Peyer's patch (tissue), 4 donors: ENCODE measurements around the gene FXYD3. TPM values are rescaled to one million over a fixed set of nuclear protein-coding genes. Genes with fewer than 3 reads are reported as not detected.

ENCODE experiments used
- DNase-seq, 3 donors: peaks; one replicate each; pipeline ENCODE4 v3.0.0-alpha.2; 2017 to 2019
- H3K27ac ChIP-seq, 4 donors: fragments of 200-600 bp; sonication (generic); one replicate each; pipeline ENCODE4 v1.5.1; 2016 to 2019
- H3K27me3 ChIP-seq, 2 donors: fragments of 200-600 bp; sonication (generic); one replicate each; pipeline ENCODE4 v1.5.1; 2019
- H3K36me3 ChIP-seq, 3 donors: fragments of 200-600 bp; sonication (generic); one replicate each; pipeline ENCODE4 v1.5.1; 2016 to 2019
- H3K4me1 ChIP-seq, 4 donors: fragments of 200-600 bp; sonication (generic); one replicate each; pipeline ENCODE4 v1.5.1; 2016 to 2019
- H3K4me3 ChIP-seq, 4 donors: fragments of 200-600 bp; sonication (generic); 1 replicate in 3 of 4; 2 replicates in 1 of 4; pipeline ENCODE4 v1.5.1; 2016 to 2019; ENCODE audit warnings: mild to moderate bottlenecking in 1 of 4
- H3K9me3 ChIP-seq, 4 donors: fragments of 200-600 bp; sonication (generic); one replicate each; pipeline ENCODE4 v1.5.1; 2016 to 2019; ENCODE audit warnings: mild to moderate bottlenecking in 1 of 4
- CTCF ChIP-seq, 6 experiments: fragments of 450-650 bp in 4 of 6; fragments of 200-600 bp in 2 of 6; sonication (generic) in 1 of 6; IDR thresholded peaks; one replicate each; pipeline ENCODE4 v1.5.1; 2017 to 2019; ENCODE audit warnings: antibody characterized with exemption in 6 of 6, mild to moderate bottlenecking in 3 of 6, moderate library complexity in 1 of 6
- POLR2A ChIP-seq, 2 donors: fragments of 450-650 bp; IDR thresholded peaks; one replicate each; pipeline ENCODE4 v1.5.1; 2017; ENCODE audit warnings: antibody characterized with exemption in 2 of 2, mild to moderate bottlenecking in 2 of 2, moderate library complexity in 2 of 2
- total RNA-seq, 4 donors: library from RNA; depleted of rRNA; stranded (reverse); fragments of >200 nt; gene quantifications; one replicate each; pipeline ENCODE4 v1.1.0, GENCODE V29; 2016

FXYD3 gene
- total RNA-seq, 4 donors from 2014 or later: 33.0 to 1,418 (median 1,063) TPM

GRCh38 chr19:35116072-35116801 lies 614 bp downstream of the FXYD3 start:
- Histone ChIP-seq H3K27ac (peak overlapping the region in 3 of 4 donors; percentile 79 to 97 (median 85)), H3K4me1 (peaks cover 0 to 21% (median 3%) of the 10 kb centered on the region in 4 donors)

GRCh38 chr19:35117116-35117515 lies 1.5 kb downstream of the FXYD3 start:
- no peaks in the 10 kb centered on the region for H3K9me3 ChIP-seq
- DNase-seq: no peak
- no peaks in the 10 kb centered on the region for H3K27me3 ChIP-seq
- H3K36me3 ChIP-seq: peaks cover 0 to 10% (median 0%) of the 10 kb centered on the region in 3 donors
- peaks cover 0 to 30% (median 4%) of the 10 kb centered on the region in 4 donors for H3K4me1 ChIP-seq
- no peak for TF ChIP-seq POLR2A (IDR thresholded peaks at IDR 0.05)
- no peak for TF ChIP-seq CTCF (IDR thresholded peaks at IDR 0.05)
- peak overlapping the region in 3 of 4 donors; percentile 79 to 97 (median 85) for H3K27ac ChIP-seq
- H3K4me3 ChIP-seq: peak overlapping the region in 3 of 4 donors; percentile 24 to 68 (median 56)

More at GRCh38 chr19:35116072-35116801, 614 bp downstream of the FXYD3 start:
- H3K4me3 ChIP-seq: peak overlapping the region in 3 of 4 donors; percentile 24 to 68 (median 56)
- peaks cover 0 to 10% (median 0%) of the 10 kb centered on the region in 3 donors for H3K36me3 ChIP-seq
- DNase-seq: peak in 2 of 3 donors; percentile 74 to 79
- no peaks in the 10 kb centered on the region for H3K27me3 ChIP-seq
- no peak for TF ChIP-seq CTCF (IDR thresholded peaks at IDR 0.05)
- TF ChIP-seq POLR2A (IDR thresholded peaks at IDR 0.05): peak; percentile 59 to 62
- no peaks in the 10 kb centered on the region for H3K9me3 ChIP-seq

GRCh38 chr19:35117799-35118198 lies 2.2 kb downstream of the FXYD3 start:
- TF ChIP-seq POLR2A (IDR thresholded peaks at IDR 0.05): no peak
- DNase-seq: no peak
- peaks cover 0 to 36% (median 4%) of the 10 kb centered on the region in 4 donors for H3K4me1 ChIP-seq
- peak overlapping the region in 2 of 4 donors; percentile 56 to 68 for H3K4me3 ChIP-seq
- peak overlapping the region in 3 of 4 donors; percentile 79 to 97 (median 85) for H3K27ac ChIP-seq
- H3K9me3 ChIP-seq: no peaks in the 10 kb centered on the region
- no peaks in the 10 kb centered on the region for H3K27me3 ChIP-seq
- H3K36me3 ChIP-seq: peaks cover 0 to 13% (median 0%) of the 10 kb centered on the region in 3 donors

- Histone ChIP-seq H3K36me3 (peaks cover 0 to 20% (median 0%) of the 10 kb centered on the region in 3 donors), H3K27ac (peak overlapping the region in 3 of 4 donors; percentile 79 to 97 (median 85)), H3K4me3 (peak overlapping the region in 2 of 4 donors; percentile 56 to 68), H3K27me3 (no peaks in the 10 kb centered on the region), H3K9me3 (no peaks in the 10 kb centered on the region), H3K4me1 (peaks cover 0 to 40% (median 4%) of the 10 kb centered on the region in 4 donors)
- TF ChIP-seq CTCF (IDR thresholded peaks at IDR 0.05): no peak
- peak in 1 of 2 donors; percentile 67 for TF ChIP-seq POLR2A (IDR thresholded peaks at IDR 0.05)
- DNase-seq: peak in 1 of 3 donors; percentile 68
Measured at GRCh38 chr19:35118268-35119020, 2.8 kb downstream of the FXYD3 start.

GRCh38 chr19:35119091-35119490 lies 3.5 kb downstream of the FXYD3 start:
- Histone ChIP-seq H3K4me1 (peaks cover 3 to 46% (median 4%) of the 10 kb centered on the region in 4 donors), H3K27ac (peak overlapping the region in 3 of 4 donors; percentile 79 to 97 (median 85)), H3K36me3 (peaks cover 0 to 22% (median 0%) of the 10 kb centered on the region in 3 donors), H3K4me3 (peak overlapping the region in 2 of 4 donors; percentile 56 to 68), H3K27me3 (no peaks in the 10 kb centered on the region), H3K9me3 (no peaks in the 10 kb centered on the region)
- TF ChIP-seq POLR2A (IDR thresholded peaks at IDR 0.05) (no peak), CTCF (IDR thresholded peaks at IDR 0.05) (no peak)
- no peak for DNase-seq
